ENCODE measurements around the gene KIR2DL3.
"Not testable (repeated sequence)": the region's sequence is repeated elsewhere in the genome, so short reads cannot be mapped to it uniquely, and the experiment has no call there.

The KIR2DL3 gene

GRCh38 chr19:54738306-54738705, at the start of gene KIR2DL3:
KIR2DL3 (plus strand) TSS chr19:54738513; CDS start chr19:54738546, 33 bp downstream.
- DNase-seq (ENCODE audit: low spot score), result not testable (repeated sequence)

- DNase-seq (ENCODE audit: low spot score), result no peak
These were observed 46.6 kb upstream of the KIR2DL3 start for GRCh38 chr19:54691582-54692297.

GRCh38 chr19:54692298-54692615, 46.1 kb upstream of the KIR2DL3 start:
- DNase-seq (ENCODE audit: low spot score), result no peak

- DNase-seq (ENCODE audit: low spot score), result no peak
These were observed 43.7 kb upstream of the KIR2DL3 start for GRCh38 chr19:54694648-54695047.

- DNase-seq (ENCODE audit: low spot score), result no peak
These were observed 42.2 kb upstream of the KIR2DL3 start for GRCh38 chr19:54696117-54696548.

- no peak for DNase-seq (ENCODE audit: low spot score)
These were observed 41.5 kb upstream of the KIR2DL3 start for GRCh38 chr19:54696766-54697165.

GRCh38 chr19:54697716-54698115, 40.6 kb upstream of the KIR2DL3 start:
- not testable (repeated sequence) for DNase-seq (ENCODE audit: low spot score)

- no peak for DNase-seq (ENCODE audit: low spot score)
These were observed 33.4 kb upstream of the KIR2DL3 start for GRCh38 chr19:54704928-54705327.

GRCh38 chr19:54707962-54708361, 30.4 kb upstream of the KIR2DL3 start:
- no peak for DNase-seq (ENCODE audit: low spot score)

- no peak for DNase-seq (ENCODE audit: low spot score)
These were observed 29.5 kb upstream of the KIR2DL3 start for GRCh38 chr19:54708781-54709180.

- DNase-seq (ENCODE audit: low spot score), result no peak
These were observed 28.9 kb upstream of the KIR2DL3 start for GRCh38 chr19:54709212-54709948.

- not testable (repeated sequence) for DNase-seq (ENCODE audit: low spot score)
These were observed 28.4 kb upstream of the KIR2DL3 start for GRCh38 chr19:54709956-54710355.

GRCh38 chr19:54724142-54724541, 14.2 kb upstream of the KIR2DL3 start, which contains the start of gene KIR3DL3:
KIR3DL3 (plus strand) TSS chr19:54724442; CDS start chr19:54724497, 55 bp downstream.
- DNase-seq (ENCODE audit: low spot score), result no peak

- DNase-seq (ENCODE audit: low spot score), result no peak
These were observed 13.7 kb upstream of the KIR2DL3 start for GRCh38 chr19:54724644-54725043.

- no peak for DNase-seq (ENCODE audit: low spot score)
These were observed 13.0 kb upstream of the KIR2DL3 start for GRCh38 chr19:54725321-54725720.

- no peak for DNase-seq (ENCODE audit: low spot score)
These were observed 10.8 kb upstream of the KIR2DL3 start for GRCh38 chr19:54727562-54727961.

- DNase-seq (ENCODE audit: low spot score), result no peak
These were observed 10.1 kb upstream of the KIR2DL3 start for GRCh38 chr19:54728167-54728566.

- DNase-seq (ENCODE audit: low spot score), result no peak
These were observed 8.7 kb upstream of the KIR2DL3 start for GRCh38 chr19:54729416-54730188.

- no peak for DNase-seq (ENCODE audit: low spot score)
These were observed 7.1 kb upstream of the KIR2DL3 start for GRCh38 chr19:54731191-54731590.

- no peak for DNase-seq (ENCODE audit: low spot score)
These were observed 402 bp downstream of the KIR2DL3 start for GRCh38 chr19:54738715-54739114.

- no peak for DNase-seq (ENCODE audit: low spot score)
These were observed 1.5 kb downstream of the KIR2DL3 start for GRCh38 chr19:54739587-54740497.

- not testable (repeated sequence) for DNase-seq (ENCODE audit: low spot score)
These were observed 3.6 kb downstream of the KIR2DL3 start for GRCh38 chr19:54741950-54742349.
